Measurements from ENCODE around the gene RHOV.

GRCh38 chr15:40914486-40914885 lies 40.5 kb upstream of the RHOV start:
- TF ChIP-seq FOXM1 (IDR thresholded peaks at IDR 0.05; ENCODE audit: low read depth) = no peak
- TF ChIP-seq CTCF (IDR thresholded peaks at IDR 0.05) = no peak
- TF ChIP-seq NFIC (IDR thresholded peaks at IDR 0.05; ENCODE audit: borderline replicate concordance) = no peak
- TF ChIP-seq SIN3A (IDR thresholded peaks at IDR 0.05; ENCODE audit: borderline replicate concordance, low read depth, low read length) = no peak
- no peak for TF ChIP-seq RXRA (IDR thresholded peaks at IDR 0.05; ENCODE audit: borderline replicate concordance, low read depth)
- no peak for TF ChIP-seq MAX (IDR thresholded peaks at IDR 0.05; ENCODE audit: low read depth)
- TF ChIP-seq ZBTB33 (IDR thresholded peaks at IDR 0.05; ENCODE audit: borderline replicate concordance, low read depth) = no peak
- no peak for TF ChIP-seq USF1 (IDR thresholded peaks at IDR 0.05; ENCODE audit: borderline replicate concordance, low read depth)
- TF ChIP-seq SMC3 (IDR thresholded peaks at IDR 0.05; ENCODE audit: low read depth, low read length) = no peak
- no peak for TF ChIP-seq USF2 (IDR thresholded peaks at IDR 0.05; ENCODE audit: borderline replicate concordance, low read depth, low read length)

Measured in SK-N-SH (cell line).